Esophagus mucosa (tissue), 1 donor: Measurements from ENCODE around the gene CLEC3A. TPM values are rescaled to one million over a fixed set of nuclear protein-coding genes. Genes with fewer than 3 reads are reported as not detected.
A peak's percentile ranks its signal among the peaks of the same experiment; 100 is the strongest.
"Not testable (repeated sequence)": the region's sequence is repeated elsewhere in the genome, so short reads cannot be mapped to it uniquely, and the experiment has no call there.

Source experiments
- ATAC-seq: fragments of 200-7000 bp; cut with Tn5 transposase; one replicate; pipeline ENCODE4 v1.9.1; 2020
- total RNA-seq: library from RNA; stranded (reverse); gene quantifications from one replicate; pipeline ENCODE4 v1.2.4, GENCODE V29; 2023
- donor health status: DM: yes; HTN: yes; CAD: no.

The CLEC3A gene
- not detected for total RNA-seq

- no peak for ATAC-seq
Observed at GRCh38 chr16:78022347-78023060, at the start of gene CLEC3A. Gene CLEC3A, plus strand, starts transcription at chr16:78022548. Its CDS starts 79 bp downstream, at chr16:78022627.

GRCh38 chr16:77974883-77975282 is 47.5 kb upstream of the CLEC3A start:
- no peak for ATAC-seq

- no peak for ATAC-seq
Observed at GRCh38 chr16:77975942-77976341, 46.4 kb upstream of the CLEC3A start.

GRCh38 chr16:77977339-77977738 is 45.0 kb upstream of the CLEC3A start:
- ATAC-seq, result no peak

GRCh38 chr16:77985111-77985510 is 37.2 kb upstream of the CLEC3A start:
- no peak for ATAC-seq

- ATAC-seq, result no peak
Observed at GRCh38 chr16:77986011-77986740, 36.2 kb upstream of the CLEC3A start.

- no peak for ATAC-seq
Observed at GRCh38 chr16:77987810-77988209, 34.5 kb upstream of the CLEC3A start.

- no peak for ATAC-seq
Observed at GRCh38 chr16:77989846-77990245, 32.5 kb upstream of the CLEC3A start.

GRCh38 chr16:77991701-77992100 is 30.6 kb upstream of the CLEC3A start:
- no peak for ATAC-seq

GRCh38 chr16:77992381-77992780 is 30.0 kb upstream of the CLEC3A start:
- ATAC-seq, result not testable (repeated sequence)

- ATAC-seq, result no peak
Observed at GRCh38 chr16:77993111-77993985, 29.0 kb upstream of the CLEC3A start.

GRCh38 chr16:77995843-77996455 is 26.4 kb upstream of the CLEC3A start:
- no peak for ATAC-seq

GRCh38 chr16:77998350-77999023 is 23.9 kb upstream of the CLEC3A start:
- no peak for ATAC-seq

- no peak for ATAC-seq
Observed at GRCh38 chr16:78001451-78002025, 20.8 kb upstream of the CLEC3A start.

- peak; percentile 86 for ATAC-seq
Observed at GRCh38 chr16:78002915-78003538, 19.3 kb upstream of the CLEC3A start.

GRCh38 chr16:78004517-78004916 is 17.8 kb upstream of the CLEC3A start:
- no peak for ATAC-seq

- ATAC-seq, result no peak
Observed at GRCh38 chr16:78005881-78006280, 16.5 kb upstream of the CLEC3A start.

GRCh38 chr16:78007121-78007520 is 15.2 kb upstream of the CLEC3A start:
- ATAC-seq, result no peak

- ATAC-seq, result no peak
Observed at GRCh38 chr16:78024159-78024558, 1.8 kb downstream of the CLEC3A start.

GRCh38 chr16:78025631-78026030 is 3.3 kb downstream of the CLEC3A start:
- no peak for ATAC-seq

GRCh38 chr16:78028018-78028417 is 5.7 kb downstream of the CLEC3A start:
- ATAC-seq, result no peak
